Effector memory CD4-positive, alpha-beta T cell (primary cell): ENCODE results near the gene PDGFRA.
"Not testable (repeated sequence)": the region's sequence is repeated elsewhere in the genome, so short reads cannot be mapped to it uniquely, and the experiment has no call there.

Experiments
- DNase-seq, 3 donors: peaks; one replicate each; pipeline ENCODE4 v3.0.0-alpha.2; 2020
- H3K27ac ChIP-seq: 2 replicates; pipeline ENCODE4 v1.7.0; 2013; ENCODE audit warnings: mild to moderate bottlenecking, low read length, moderate library complexity; ENCODE audit not compliant: insufficient read depth, poor library complexity, severe bottlenecking
- H3K27me3 ChIP-seq: replicated peaks from 2 replicates; pipeline ENCODE4 v1.7.0; 2013; ENCODE audit warnings: mild to moderate bottlenecking, low read length; ENCODE audit not compliant: insufficient read depth, control insufficient read depth, poor library complexity, severe bottlenecking
- H3K36me3 ChIP-seq: 2 replicates; pipeline ENCODE4 v1.7.0; 2013; ENCODE audit warnings: mild to moderate bottlenecking, low read length, moderate library complexity; ENCODE audit not compliant: control insufficient read depth, insufficient read depth
- H3K4me1 ChIP-seq: 2 replicates; pipeline ENCODE4 v1.7.0; 2013; ENCODE audit warnings: low read length, mild to moderate bottlenecking; ENCODE audit not compliant: control insufficient read depth, insufficient read depth, poor library complexity, severe bottlenecking
- H3K4me3 ChIP-seq: 2 replicates; pipeline ENCODE4 v1.7.0; 2013; ENCODE audit warnings: low read length, low read depth, mild to moderate bottlenecking; ENCODE audit not compliant: insufficient read depth, poor library complexity, severe bottlenecking
- H3K9me3 ChIP-seq: 2 replicates; pipeline ENCODE4 v1.7.0; 2013; ENCODE audit warnings: mild to moderate bottlenecking, low read length, moderate library complexity; ENCODE audit not compliant: control insufficient read depth

PDGFRA gene

DNA sequence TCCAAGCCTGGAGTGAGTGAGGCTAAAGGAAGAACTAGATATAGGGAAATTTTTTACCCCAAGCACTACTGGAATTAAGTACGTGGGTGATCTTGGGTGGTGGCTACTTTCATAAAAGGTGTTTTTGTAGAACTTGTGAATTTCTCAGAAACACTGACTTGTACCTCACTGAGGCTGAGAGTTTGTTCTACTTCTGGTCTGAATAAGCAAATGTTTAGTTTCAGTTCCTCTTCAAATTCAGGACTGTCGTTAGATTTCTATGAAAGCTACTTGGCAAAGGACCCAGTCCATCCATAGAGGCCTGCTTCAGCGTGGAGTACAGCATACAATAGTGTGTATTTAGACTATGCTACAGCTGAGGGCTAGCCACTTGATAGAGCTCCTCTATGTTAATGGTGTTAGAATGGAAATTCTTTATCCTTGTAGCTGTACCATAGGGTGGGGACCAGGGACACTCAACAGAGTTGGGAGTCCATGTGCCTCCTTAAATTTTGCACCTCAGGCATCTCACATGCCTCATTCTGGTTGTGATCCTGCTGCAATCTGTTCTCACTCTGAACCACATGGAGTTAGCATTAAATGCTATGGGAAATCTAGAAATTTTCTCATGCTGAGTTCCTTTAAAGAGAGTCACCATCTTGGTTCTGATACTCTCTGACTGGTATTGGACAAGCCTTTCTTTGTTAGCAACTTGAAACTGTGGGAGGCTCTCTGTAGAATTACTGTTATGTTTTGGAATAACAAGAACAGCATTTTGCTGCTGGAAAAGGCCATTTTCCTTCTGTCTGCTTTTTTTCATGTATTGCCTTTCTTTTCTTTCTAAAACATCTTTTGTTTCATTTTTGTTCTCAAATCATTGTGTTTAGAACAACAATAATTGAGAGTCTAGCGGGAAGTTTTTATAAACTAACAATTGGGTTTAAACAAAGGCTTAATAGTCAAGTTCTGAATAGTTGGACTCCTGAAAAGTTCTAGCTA lies 86.8 kb downstream of the PDGFRA start:
- H3K9me3 ChIP-seq = no peaks in the 10 kb centered on the region
- H3K27me3 ChIP-seq = no peaks in the 10 kb centered on the region
- H3K36me3 ChIP-seq = no peaks in the 10 kb centered on the region
- H3K4me1 ChIP-seq = no peaks in the 10 kb centered on the region
- no peak overlapping the region for H3K27ac ChIP-seq
- no peak overlapping the region for H3K4me3 ChIP-seq
- no peak for DNase-seq

DNA sequence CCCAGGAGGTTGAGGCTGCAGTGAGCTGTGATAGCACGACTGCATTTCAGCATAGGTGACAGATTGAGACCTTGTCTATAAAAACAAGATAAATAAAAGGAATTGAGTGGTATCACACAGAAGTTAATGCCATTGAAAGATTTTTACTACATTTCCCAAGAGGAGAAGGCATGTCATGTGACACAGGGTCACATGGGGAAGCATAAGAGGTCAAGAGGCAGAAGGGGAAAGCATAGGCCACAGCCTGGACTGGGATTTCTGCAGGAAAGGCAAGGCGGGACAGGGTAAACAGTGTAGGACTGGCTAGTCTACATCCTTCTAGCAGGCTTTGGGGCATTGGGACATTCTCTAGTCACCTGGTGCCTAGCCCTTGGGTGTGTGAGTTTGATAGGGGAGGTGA lies 88.6 kb downstream of the PDGFRA start:
- Histone ChIP-seq H3K4me1 (no peaks in the 10 kb centered on the region), H3K27ac (no peak overlapping the region), H3K27me3 (no peaks in the 10 kb centered on the region), H3K9me3 (no peaks in the 10 kb centered on the region), H3K36me3 (no peaks in the 10 kb centered on the region), H3K4me3 (no peak overlapping the region)
- no peak for DNase-seq

DNA sequence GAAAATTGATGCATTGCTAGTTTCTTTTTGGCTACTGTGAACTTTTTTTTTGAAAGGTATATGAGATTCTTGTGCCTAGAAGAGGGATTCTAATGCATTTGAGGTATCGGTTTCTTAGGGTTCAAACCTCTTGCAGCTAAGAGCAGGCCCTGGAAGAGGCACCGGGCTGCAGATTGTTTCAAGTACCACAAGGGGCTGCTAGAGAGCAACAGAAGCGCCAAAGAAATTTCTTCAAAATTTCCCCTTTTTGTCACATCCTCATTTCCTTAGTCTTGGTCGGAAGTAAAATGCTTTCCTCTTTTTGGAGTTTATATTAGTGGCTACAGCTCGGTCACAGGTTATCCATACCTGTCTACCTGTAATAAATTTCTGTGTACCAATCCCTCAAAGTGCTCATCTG lies 89.8 kb downstream of the PDGFRA start:
- no peak overlapping the region for H3K4me3 ChIP-seq
- DNase-seq = no peak

GRCh38 chr4:54320826-54321685 lies 92.0 kb downstream of the PDGFRA start:
- Histone ChIP-seq H3K4me3 (no peak overlapping the region), H3K27me3 (no peaks in the 10 kb centered on the region), H3K9me3 (no peaks in the 10 kb centered on the region), H3K27ac (no peak overlapping the region), H3K4me1 (no peaks in the 10 kb centered on the region), H3K36me3 (no peaks in the 10 kb centered on the region)
- no peak for DNase-seq

More for the DNA sequence above, 89.8 kb downstream of the PDGFRA start:
- Histone ChIP-seq H3K4me1 (no peaks in the 10 kb centered on the region), H3K27ac (no peak overlapping the region), H3K9me3 (no peaks in the 10 kb centered on the region), H3K27me3 (no peaks in the 10 kb centered on the region), H3K36me3 (no peaks in the 10 kb centered on the region)

DNA sequence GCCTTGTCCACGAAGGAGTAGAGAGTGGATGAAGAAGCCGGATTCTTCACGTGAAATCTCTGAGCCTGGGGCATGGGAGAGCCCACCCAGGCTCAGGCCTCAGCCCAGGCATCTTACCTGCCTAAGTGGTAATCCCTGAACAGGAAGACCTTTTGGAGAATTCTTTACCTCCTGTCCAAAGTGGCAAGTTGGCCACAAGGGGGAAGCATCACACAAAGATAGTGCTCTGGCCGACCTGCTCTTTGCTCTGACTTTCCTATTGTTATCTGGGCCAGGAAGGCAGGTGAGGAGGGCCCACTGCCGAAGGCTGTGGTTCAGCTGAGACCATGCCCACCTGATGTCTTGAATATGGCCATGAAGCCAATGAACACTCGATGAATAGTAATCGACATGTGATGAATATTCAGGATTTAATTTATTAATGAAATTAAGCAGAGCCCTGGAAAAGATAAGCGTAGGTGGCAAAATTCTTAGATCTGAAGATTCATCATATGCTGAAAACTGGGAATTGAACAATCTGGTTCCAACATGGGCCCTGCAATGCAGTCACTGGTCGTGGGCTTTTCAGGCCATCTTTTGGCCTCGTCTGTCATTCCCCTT lies 93.8 kb downstream of the PDGFRA start:
- Histone ChIP-seq H3K27me3 (no peaks in the 10 kb centered on the region), H3K4me3 (no peak overlapping the region), H3K36me3 (no peaks in the 10 kb centered on the region), H3K27ac (no peak overlapping the region), H3K4me1 (no peaks in the 10 kb centered on the region), H3K9me3 (no peaks in the 10 kb centered on the region)
- peak in 2 of 3 donors; percentile 3 to 25 for DNase-seq

- Histone ChIP-seq H3K9me3 (no peaks in the 10 kb centered on the region), H3K27me3 (no peaks in the 10 kb centered on the region), H3K4me1 (no peaks in the 10 kb centered on the region), H3K27ac (no peak overlapping the region), H3K4me3 (no peak overlapping the region), H3K36me3 (no peaks in the 10 kb centered on the region)
- DNase-seq = no peak
Observed at GRCh38 chr4:54330896-54331295, 101.8 kb downstream of the PDGFRA start.

DNA sequence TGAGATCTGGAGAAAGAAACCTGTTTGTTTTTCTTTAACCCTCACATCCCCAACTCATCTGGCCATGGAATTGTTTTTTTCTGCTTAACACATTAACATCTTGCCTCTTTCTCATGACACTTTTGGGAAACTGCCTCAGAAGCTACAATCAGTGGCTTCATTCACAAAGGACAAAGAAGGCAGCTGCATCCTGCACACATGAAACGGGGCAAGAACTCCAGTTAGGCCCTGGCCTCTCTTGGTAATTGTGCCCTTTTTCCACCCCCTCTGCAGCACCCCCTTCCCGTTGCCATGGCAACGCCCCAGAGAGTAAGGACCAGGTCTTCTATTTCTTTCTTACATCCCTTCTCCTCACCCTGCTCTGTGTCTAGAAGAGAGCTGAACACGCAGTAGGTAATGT lies 103.4 kb downstream of the PDGFRA start:
- Histone ChIP-seq H3K27ac (no peak overlapping the region), H3K4me3 (no peak overlapping the region)
- DNase-seq = no peak

GRCh38 chr4:54333657-54334056 lies 104.6 kb downstream of the PDGFRA start:
- Histone ChIP-seq H3K4me3 (no peak overlapping the region), H3K36me3 (no peaks in the 10 kb centered on the region)

More for the DNA sequence above, 103.4 kb downstream of the PDGFRA start:
- H3K27me3 ChIP-seq = no peaks in the 10 kb centered on the region
- no peaks in the 10 kb centered on the region for H3K4me1 ChIP-seq
- H3K36me3 ChIP-seq = no peaks in the 10 kb centered on the region
- H3K9me3 ChIP-seq = no peaks in the 10 kb centered on the region

DNA sequence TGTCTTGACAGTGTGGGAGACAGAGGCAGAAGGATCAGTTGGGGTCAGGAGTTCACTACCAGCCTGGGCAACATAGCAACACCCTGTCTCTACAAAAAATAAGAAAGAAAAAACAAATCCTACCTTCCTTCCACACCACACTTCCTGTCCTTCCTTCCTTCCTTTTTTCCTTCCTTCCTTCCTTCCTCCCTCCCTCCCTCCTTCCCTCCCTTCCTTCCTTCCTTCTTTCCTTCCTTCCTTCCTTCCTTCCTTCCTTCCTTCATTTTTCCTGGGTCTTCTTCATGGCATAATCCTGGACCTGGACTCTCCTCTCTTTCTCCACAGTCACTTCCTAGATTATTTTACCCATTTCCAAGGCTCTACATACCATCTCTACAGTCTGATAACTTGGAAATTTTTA lies 105.7 kb downstream of the PDGFRA start:
- H3K4me3 ChIP-seq, H3K36me3 ChIP-seq, H3K9me3 ChIP-seq, H3K4me1 ChIP-seq, DNase-seq, H3K27me3 ChIP-seq, H3K27ac ChIP-seq: not testable (repeated sequence)

More at GRCh38 chr4:54333657-54334056, 104.6 kb downstream of the PDGFRA start:
- Histone ChIP-seq H3K27me3 (no peaks in the 10 kb centered on the region), H3K9me3 (no peaks in the 10 kb centered on the region), H3K4me1 (no peaks in the 10 kb centered on the region), H3K27ac (no peak overlapping the region)
- no peak for DNase-seq
